Esophagus squamous epithelium (tissue), 5 donors: Measurements from ENCODE around the gene SLC12A7. TPM values are rescaled to one million over a fixed set of nuclear protein-coding genes. Genes with fewer than 3 reads are reported as not detected.

Experiments
- DNase-seq: peaks from one replicate; lab custom pipeline; 2025; lab: John Stamatoyannopoulos, UW
- H3K27ac ChIP-seq, 4 donors: fragments of 200-600 bp; sonication (generic); one replicate each; pipeline ENCODE4 v1.5.1; 2016 to 2019; ENCODE audit warnings: mild to moderate bottlenecking in 1 of 4
- H3K27me3 ChIP-seq, 4 donors: fragments of 200-600 bp; sonication (generic); 1 replicate in 3 of 4; 2 replicates in 1 of 4; pipeline versions ENCODE4 v1.5.1 to v1.6.0; 2017 to 2021; ENCODE audit warnings: antibody characterized with exemption in 1 of 4
- H3K36me3 ChIP-seq, 3 donors: fragments of 200-600 bp; sonication (generic); one replicate each; pipeline ENCODE4 v1.5.1; 2016 to 2019
- H3K4me1 ChIP-seq, 3 donors: fragments of 200-600 bp; sonication (generic); one replicate each; pipeline ENCODE4 v1.5.1; 2017 to 2019
- H3K4me3 ChIP-seq, 4 donors: fragments of 200-600 bp; sonication (generic); 1 replicate in 3 of 4; 2 replicates in 1 of 4; pipeline ENCODE4 v1.5.1; 2016 to 2019; ENCODE audit warnings: mild to moderate bottlenecking in 2 of 4, moderate library complexity in 1 of 4
- H3K9me3 ChIP-seq, 3 donors: fragments of 200-600 bp; sonication (generic); one replicate each; pipeline ENCODE4 v1.5.1; 2016 to 2019
- CTCF ChIP-seq, 6 experiments: fragments of 450-650 bp in 4 of 6; fragments of 200-600 bp in 2 of 6; sonication (generic) in 2 of 6; IDR thresholded peaks; one replicate each; pipeline ENCODE4 v1.5.1; 2016 to 2019; ENCODE audit warnings: antibody characterized with exemption in 6 of 6, mild to moderate bottlenecking in 4 of 6, moderate library complexity in 4 of 6
- POLR2A ChIP-seq, 4 donors: fragments of 450-650 bp; IDR thresholded peaks; one replicate each; pipeline ENCODE4 v1.6.1; 2017; ENCODE audit warnings: antibody characterized with exemption in 4 of 4, mild to moderate bottlenecking in 4 of 4, moderate library complexity in 3 of 4
- WGBS, 2 donors: methylation state at CpG; one replicate each; pipeline ENCODE4 v1.1.5; 2018; 5-methylcytosine and 5-hydroxymethylcytosine counted together
- intact Hi-C: fragments of 100-400 bp; cut with DNase I; formaldehyde crosslinking; loops from one replicate; pipeline ENCODE4 v1.15.0; 2022
- total RNA-seq, 4 donors: library from RNA; depleted of rRNA; stranded (reverse); fragments of >200 nt; gene quantifications; one replicate each; pipeline ENCODE4 v1.1.0, GENCODE V29; 2016
- donor health status: DM: yes; HTN: yes; CAD: no.

SLC12A7 gene
- total RNA-seq, 4 donors from 2014 or later, result 4.5 to 13.4 (median 6.6) TPM

- Histone ChIP-seq H3K4me3 (no peak overlapping the region), H3K36me3 (peaks cover 0 to 81% (median 12%) of the 10 kb centered on the region in 3 donors), H3K27me3 (no peaks in the 10 kb centered on the region), H3K4me1 (no peaks in the 10 kb centered on the region), H3K9me3 (no peaks in the 10 kb centered on the region), H3K27ac (no peak overlapping the region)
- intact Hi-C loops, result no loop called here
- no peak for DNase-seq
- WGBS, 2 donors, result 74 to 98% methylated on average over 2 to 7 of the region's 17 CpGs
- no peak for TF ChIP-seq CTCF (IDR thresholded peaks at IDR 0.05)
- TF ChIP-seq POLR2A (IDR thresholded peaks at IDR 0.05), result no peak
Observed at GRCh38 chr5:1076406-1076805, 35.5 kb downstream of the SLC12A7 start.

DNA sequence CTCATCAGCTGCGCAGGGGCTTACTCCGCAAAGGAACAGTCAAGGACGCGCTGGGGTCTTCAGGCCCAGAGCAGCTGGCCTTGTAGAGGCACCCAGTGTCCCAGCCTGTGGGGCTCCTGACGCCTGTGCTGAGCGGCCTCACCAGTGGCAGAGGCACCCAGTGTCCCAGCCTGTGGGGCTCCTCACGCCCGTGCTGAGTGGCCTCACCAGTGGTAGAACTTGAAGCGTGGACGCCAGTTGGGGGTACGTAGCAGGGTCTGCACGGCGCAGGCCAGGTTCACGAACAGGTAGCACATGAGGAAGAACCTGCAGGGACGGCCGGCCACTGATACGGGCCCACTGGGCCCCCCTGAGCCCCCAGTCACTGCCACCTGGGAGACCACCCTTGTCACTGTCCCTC, 35.9 kb downstream of the SLC12A7 start:
- Histone ChIP-seq H3K36me3 (peaks cover 0 to 77% (median 12%) of the 10 kb centered on the region in 3 donors), H3K27me3 (no peaks in the 10 kb centered on the region), H3K4me1 (no peaks in the 10 kb centered on the region), H3K9me3 (no peaks in the 10 kb centered on the region), H3K4me3 (no peak overlapping the region), H3K27ac (no peak overlapping the region)
- intact Hi-C loops, result no loop called here
- TF ChIP-seq CTCF (IDR thresholded peaks at IDR 0.05) (no peak), POLR2A (IDR thresholded peaks at IDR 0.05) (no peak)
- 83 to 98% methylated on average over 5 to 12 of the region's 17 CpGs for WGBS, 2 donors
- no peak for DNase-seq

GRCh38 chr5:1075555-1075881, 36.3 kb downstream of the SLC12A7 start:
- no peak overlapping the region for H3K4me3 ChIP-seq
- H3K27ac ChIP-seq, result no peak overlapping the region
- TF ChIP-seq CTCF (IDR thresholded peaks at IDR 0.05), result no peak
- DNase-seq, result no peak
- peaks cover 0 to 74% (median 12%) of the 10 kb centered on the region in 3 donors for H3K36me3 ChIP-seq
- WGBS, 2 donors, result 100% methylated on average over 2 of the region's 10 CpGs; no CpG with 5 or more reads in 1 of the 2 donors
- H3K4me1 ChIP-seq, result no peaks in the 10 kb centered on the region
- intact Hi-C loops, result no loop called here
- no peaks in the 10 kb centered on the region for H3K9me3 ChIP-seq
- H3K27me3 ChIP-seq, result no peaks in the 10 kb centered on the region

- no peak overlapping the region for H3K27ac ChIP-seq
- H3K9me3 ChIP-seq, result no peaks in the 10 kb centered on the region
- WGBS, 2 donors, result 91 to 98% methylated on average over 10 to 18 of the region's 40 CpGs
- intact Hi-C loops, result no loop called here
- TF ChIP-seq POLR2A (IDR thresholded peaks at IDR 0.05) (no peak), CTCF (IDR thresholded peaks at IDR 0.05) (no peak)
- H3K4me1 ChIP-seq, result no peaks in the 10 kb centered on the region
- no peak for DNase-seq
- H3K4me3 ChIP-seq, result no peak overlapping the region
- H3K27me3 ChIP-seq, result no peaks in the 10 kb centered on the region
- H3K36me3 ChIP-seq, result peaks cover 0 to 69% (median 12%) of the 10 kb centered on the region in 3 donors
Observed at GRCh38 chr5:1074816-1075554, 36.9 kb downstream of the SLC12A7 start.

DNA sequence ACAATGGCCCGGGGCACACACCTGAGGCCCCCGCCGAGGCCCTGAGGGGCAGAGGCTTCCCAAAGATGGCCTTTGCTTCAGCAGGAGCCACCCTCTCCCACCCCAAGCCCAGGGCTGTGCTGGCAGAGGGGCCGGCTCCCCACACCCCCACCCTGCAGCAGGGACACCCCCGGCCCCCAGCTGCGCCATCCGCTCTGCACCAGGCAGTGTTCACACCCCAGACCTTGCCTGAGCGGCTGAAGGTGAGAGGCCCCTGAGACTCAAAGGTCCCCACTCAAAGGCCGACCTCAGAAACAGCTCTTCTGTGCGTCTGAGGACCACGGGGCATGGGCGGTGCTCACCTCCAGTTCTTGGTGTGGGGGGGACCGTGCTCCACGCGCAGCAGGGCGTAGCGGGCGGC, 37.6 kb downstream of the SLC12A7 start:
- H3K27ac ChIP-seq, result no peak overlapping the region
- no peaks in the 10 kb centered on the region for H3K9me3 ChIP-seq
- intact Hi-C loops, result no loop called here
- 83 to 88% methylated on average over 1 to 10 of the region's 18 CpGs for WGBS, 2 donors
- peaks cover 0 to 66% (median 12%) of the 10 kb centered on the region in 3 donors for H3K36me3 ChIP-seq
- H3K27me3 ChIP-seq, result no peaks in the 10 kb centered on the region
- no peak for TF ChIP-seq CTCF (IDR thresholded peaks at IDR 0.05)
- no peak for TF ChIP-seq POLR2A (IDR thresholded peaks at IDR 0.05)
- no peak for DNase-seq
- H3K4me3 ChIP-seq, result no peak overlapping the region
- H3K4me1 ChIP-seq, result no peaks in the 10 kb centered on the region
